NCI-H1694 treated with DMSO at 0.1 percent for 48 hours (cell line): ENCODE measurements around the gene THOC5.

ENCODE experiments used
- DNase-seq: peaks from one replicate; lab custom pipeline; 2025; lab: John Stamatoyannopoulos, UW

Gene THOC5

DNA sequence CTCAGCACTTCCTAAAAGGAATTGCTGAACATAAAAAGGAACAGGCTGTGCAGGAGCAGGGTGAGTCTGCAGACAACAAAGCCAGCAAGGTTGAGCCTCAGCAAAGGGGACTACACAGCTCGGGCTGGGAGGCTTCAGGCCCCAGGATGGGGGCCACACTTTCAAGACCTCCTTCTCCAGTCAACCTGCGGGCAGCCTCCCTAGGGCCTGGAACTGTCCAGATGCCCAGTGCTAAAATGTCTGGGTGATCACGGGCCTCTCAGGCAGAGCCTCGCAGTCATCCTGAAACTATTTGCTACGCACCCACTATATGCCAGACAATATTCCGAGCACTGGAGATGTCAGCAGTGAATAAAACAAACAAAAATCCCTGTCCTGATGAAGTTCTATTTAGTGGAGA lies 77.4 kb downstream of the THOC5 start:
- no peak for DNase-seq

DNA sequence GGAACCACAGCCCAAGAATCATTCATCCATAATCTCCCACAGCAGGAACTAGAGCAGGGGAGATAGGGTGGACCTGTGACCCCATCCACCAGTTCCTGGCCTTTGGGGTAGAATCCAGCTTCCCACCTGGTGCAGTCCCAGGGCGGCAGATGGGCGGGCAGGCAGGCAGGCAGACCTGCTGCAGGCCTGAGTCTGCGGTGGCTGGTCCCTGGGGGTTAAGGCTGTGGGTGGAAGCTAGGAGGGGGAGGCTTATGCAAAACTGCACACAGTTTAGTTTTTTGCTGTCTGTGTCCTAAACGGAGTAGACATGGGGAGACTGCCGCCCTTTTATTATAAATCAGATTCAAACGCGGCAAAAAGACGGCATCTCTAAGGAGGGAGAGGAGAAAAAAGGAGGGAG lies 78.0 kb downstream of the THOC5 start:
- DNase-seq: peak; percentile 57

DNA sequence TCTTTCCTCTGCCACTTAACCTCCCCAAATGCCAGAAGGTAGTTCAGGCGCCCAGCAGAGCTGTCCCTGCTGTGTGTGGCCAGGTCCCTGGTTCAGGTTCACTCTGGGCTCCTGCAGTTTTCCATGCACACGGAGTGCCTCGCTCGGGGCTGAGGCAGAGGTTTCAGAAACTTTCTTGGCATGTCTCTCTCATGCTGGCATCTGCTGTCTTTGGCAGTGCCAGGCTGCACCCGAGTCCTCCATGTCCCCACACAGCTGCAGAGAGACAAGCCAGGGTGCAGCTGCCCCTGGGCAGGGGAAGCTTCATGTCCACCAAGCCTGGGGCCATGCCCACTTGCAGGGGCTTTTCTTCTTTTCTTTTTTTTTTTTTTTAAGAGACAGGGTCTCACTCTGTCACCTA lies 80.6 kb downstream of the THOC5 start:
- DNase-seq: peak; percentile 18

DNA sequence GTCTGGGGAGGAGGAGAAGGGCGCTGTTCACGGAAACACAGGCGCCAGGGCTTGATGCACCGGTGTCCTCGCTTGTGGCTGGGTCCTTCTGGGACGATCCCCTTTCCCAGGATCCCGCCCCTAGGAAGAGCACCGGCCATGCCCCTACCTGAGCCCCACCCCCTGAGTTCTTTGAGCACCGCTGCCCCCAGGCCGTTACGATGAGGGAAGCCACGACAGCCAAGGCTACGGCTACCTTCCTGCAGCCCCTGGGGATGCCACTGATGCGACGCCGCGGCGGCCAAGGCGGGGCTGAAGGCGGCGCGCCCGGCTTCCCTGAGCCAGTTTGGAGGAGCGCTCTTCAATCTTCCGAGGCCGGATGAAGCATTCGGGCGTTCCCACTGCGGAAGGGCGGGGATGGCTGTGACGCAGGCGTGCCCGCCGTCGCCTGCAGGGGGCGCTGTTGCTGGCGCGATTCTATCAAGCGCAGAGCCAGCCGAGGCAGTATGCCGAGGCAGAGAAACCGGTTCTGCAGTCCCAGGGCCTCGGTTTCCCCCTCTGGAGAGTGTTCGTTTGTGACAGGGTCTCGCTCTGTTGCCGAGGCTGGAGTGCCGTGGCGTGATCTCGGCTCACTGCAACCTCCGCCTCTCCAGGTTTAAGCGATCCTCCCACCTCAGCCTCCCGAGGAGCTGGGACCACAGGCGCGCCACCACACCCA lies 83.2 kb downstream of the THOC5 start:
- DNase-seq: no peak

DNA sequence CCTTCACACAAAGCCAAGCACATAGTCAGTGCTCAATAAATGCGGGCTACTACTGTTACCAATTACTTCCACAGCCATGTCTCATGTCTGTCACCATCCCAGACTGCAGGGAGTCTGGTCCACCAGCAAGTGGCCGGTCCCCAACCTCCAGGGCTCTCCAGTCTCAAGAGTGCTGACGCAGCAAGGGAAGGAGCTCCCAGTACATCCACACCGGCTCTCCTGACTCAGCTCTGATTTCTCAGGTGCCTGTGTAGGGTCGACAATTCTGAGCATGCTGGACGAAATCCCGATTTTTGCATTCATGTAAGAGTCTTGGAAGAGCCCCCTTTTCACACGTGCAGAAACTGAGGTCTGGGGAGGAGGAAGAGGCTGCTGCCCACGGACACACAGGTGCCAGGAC lies 83.8 kb downstream of the THOC5 start:
- no peak for DNase-seq

DNA sequence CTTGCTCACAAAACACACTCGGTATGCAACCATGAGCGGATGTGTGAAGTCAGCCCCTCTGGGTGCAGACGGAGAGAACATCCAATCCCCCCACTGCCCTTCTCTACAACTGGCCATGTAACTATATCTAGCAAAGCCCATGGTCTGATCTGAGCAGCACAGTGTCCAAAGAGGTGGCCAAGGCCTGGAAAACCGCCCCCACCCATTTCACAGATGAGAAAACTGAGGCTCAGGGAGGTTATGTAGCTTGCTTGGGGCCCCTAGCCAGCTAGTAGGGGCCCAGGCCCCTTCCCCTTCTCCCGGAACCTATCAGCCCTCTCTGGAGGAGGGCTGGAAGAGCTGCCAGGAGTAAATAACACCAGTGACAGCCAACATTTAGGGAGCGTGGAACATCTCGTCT lies 89.0 kb downstream of the THOC5 start:
- DNase-seq: no peak

DNA sequence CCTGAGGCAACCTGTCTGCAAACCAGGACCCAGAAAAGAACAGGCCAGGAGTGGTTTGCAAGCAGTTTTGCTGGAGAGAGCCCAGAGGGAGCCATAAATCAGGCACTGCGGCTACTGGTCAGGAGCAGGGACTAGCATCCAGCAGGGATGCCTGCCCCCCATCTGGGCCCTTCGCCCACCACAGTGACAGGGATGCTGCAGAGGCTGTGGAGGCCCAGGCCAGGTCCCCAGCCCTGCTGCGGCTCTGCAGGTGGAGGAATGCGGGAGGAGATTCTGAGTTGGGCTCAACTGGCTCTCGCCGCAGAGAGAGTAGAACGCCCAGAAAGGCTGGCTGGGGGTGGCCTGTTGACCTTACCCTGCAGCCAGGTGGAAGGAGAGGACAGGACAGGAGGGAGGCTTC lies 89.9 kb downstream of the THOC5 start:
- DNase-seq: no peak

DNA sequence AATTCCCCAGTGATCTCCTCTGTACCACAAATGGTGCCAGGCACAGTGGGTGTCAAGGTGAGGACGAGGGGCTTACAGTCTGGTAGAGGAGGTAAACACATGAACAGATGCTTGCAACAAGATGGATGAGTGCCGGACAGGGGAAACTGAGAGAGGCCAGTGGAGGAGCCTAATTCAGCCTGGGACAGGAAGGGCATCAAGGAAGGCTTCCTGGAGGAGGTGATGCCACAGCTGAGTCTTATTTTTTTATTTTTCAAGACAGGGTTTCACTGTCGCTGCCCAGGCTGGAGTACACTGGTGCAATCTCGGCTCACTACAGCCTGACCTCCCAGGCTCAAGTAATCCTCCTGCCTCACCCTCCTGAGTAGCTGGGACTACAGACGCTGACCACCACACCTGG lies 92.3 kb downstream of the THOC5 start:
- DNase-seq: no peak

DNA sequence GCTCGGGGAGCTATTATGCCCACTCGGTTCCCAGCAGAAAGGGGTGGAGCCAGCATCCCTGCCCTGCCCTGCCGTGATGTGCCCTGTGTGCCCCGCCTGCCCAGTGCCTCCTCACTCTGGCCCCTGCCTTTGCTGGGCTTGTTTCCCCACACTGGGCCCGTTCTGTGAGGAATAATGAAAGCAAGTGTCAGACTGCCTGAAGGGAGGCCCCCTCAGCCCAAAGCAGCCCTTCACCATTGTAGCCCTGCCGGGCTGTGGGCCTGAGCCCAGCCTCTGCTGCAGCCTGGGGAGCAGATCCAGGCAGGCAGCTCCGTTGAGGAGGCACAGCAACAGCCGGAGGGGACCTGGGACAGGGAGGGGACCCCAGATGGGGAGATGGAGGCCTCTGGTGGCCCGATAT lies 93.8 kb downstream of the THOC5 start:
- no peak for DNase-seq

DNA sequence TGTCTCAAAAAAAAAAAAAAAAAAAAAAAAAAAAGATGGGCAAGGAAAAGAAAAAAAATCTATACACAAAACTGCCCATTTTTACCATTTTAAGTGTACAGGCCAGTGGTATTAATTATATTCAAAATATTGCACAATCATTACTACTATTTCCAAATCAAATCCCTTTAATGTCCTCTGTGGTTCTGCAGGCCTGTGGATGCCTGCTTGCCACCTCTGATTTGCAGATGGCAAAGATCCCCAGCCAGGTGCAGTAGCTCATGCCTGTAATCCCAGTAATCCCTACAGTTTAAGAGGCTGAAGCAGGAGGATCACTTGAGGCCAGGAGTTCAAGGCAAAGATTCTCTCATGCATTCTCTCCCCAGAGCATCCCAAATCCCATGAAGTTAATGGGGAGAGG lies 95.0 kb downstream of the THOC5 start:
- DNase-seq: no peak

DNA sequence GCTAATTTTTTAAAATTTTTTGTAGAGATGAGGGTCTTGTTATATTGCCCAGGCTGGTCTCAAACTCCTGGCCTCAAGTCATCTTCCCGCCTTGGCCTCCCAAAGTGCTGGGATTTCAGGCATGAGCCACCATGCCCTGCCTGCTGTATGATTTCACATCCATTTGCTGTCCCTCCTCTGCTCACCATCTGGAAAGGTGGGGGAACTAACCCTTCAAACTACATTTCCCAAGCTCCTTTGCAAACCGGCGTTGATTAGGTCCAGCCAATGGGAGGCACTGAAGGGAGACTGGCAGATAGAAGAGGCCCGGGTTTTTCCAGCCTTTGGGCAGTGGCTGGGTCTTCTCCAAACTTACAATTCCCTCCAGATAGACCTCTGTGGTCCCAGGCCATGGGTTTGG lies 95.8 kb downstream of the THOC5 start:
- DNase-seq: no peak

DNA sequence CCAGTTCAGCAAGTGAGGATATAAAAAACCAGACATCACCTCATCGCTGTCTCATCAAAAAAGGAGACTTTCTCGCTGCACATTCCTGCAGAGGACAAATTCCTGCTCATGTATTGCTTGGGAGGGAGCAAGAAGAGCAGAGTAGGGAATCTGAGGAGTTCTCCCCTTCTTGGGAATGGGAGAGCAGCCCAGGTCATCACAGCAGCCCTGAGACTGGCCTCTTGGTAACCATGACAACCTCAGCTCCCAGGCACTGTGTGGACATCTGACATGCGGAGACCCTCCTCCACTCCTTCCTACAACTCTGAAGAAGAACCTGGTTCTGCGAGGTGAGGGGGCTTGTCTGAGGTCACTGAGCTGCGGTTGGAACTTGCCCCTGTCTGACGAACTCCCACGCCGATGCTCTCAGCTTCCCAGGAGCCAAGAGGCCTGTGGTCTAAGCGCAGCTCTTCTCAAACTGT lies 97.3 kb downstream of the THOC5 start:
- DNase-seq: no peak
